BLaER1 treated with 17β-estradiol and CSF1 and Interleukin-3, amounts not matched to agents 10 nM and 100 nM (cell line): ENCODE measurements around the gene INSC.

Experiments used
- H3K27ac ChIP-seq, 11 experiments: shearing (Covaris generic); formaldehyde crosslinking; 2 replicates each; pipeline ENCODE4 v1.8.1; 2022
- H3K27me3 ChIP-seq, 11 experiments: shearing (Covaris generic); formaldehyde crosslinking; 2 replicates each; pipeline ENCODE4 v1.8.1; 2022
- H3K36me3 ChIP-seq, 11 experiments: shearing (Covaris generic); formaldehyde crosslinking; 2 replicates each; pipeline ENCODE4 v1.8.1; 2022
- H3K4me1 ChIP-seq, 10 experiments: shearing (Covaris generic); formaldehyde crosslinking; 2 replicates each; pipeline ENCODE4 v1.8.1; 2022
- H3K4me2 ChIP-seq, 11 experiments: shearing (Covaris generic); formaldehyde crosslinking; 2 replicates each; pipeline ENCODE4 v1.8.1; 2022
- H3K4me3 ChIP-seq, 10 experiments: shearing (Covaris generic); formaldehyde crosslinking; 2 replicates each; pipeline ENCODE4 v1.8.1; 2022
- H3K9ac ChIP-seq, 11 experiments: shearing (Covaris generic); formaldehyde crosslinking; 2 replicates each; pipeline ENCODE4 v1.8.1; 2022
- H3K9me3 ChIP-seq, 11 experiments: shearing (Covaris generic); formaldehyde crosslinking; replicated peaks in 1 of 11; 2 replicates each; pipeline ENCODE4 v1.8.1; 2022
- H4K20me1 ChIP-seq, 11 experiments: shearing (Covaris generic); formaldehyde crosslinking; 2 replicates each; pipeline ENCODE4 v1.8.1; 2022
- Cebpa-rat ChIP-seq, 11 experiments: shearing (Covaris generic); IDR thresholded peaks; 2 replicates each; pipeline ENCODE4 v1.8.1; 2022

The INSC gene

DNA sequence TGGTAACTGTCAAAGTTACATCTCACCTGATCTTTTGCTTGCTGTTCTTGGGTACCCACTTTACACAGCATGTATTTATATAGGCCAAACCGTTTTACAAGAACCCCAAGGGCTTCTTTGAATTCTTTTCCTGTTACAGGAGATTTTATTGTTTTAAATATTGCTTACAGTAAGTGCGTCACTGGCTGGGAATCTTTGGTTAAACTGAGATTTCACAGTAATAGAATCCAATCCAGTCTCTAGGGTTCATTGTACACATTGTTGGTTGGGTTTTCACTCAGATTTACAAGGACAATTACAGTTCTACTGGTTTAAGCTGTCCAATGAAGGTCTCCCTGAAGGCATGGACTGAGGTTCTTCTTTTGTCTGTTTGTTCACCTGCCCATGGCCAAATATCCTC lies 171.7 kb downstream of the INSC start:
- TF ChIP-seq Cebpa-rat (IDR thresholded peaks at IDR 0.05): no peak

DNA sequence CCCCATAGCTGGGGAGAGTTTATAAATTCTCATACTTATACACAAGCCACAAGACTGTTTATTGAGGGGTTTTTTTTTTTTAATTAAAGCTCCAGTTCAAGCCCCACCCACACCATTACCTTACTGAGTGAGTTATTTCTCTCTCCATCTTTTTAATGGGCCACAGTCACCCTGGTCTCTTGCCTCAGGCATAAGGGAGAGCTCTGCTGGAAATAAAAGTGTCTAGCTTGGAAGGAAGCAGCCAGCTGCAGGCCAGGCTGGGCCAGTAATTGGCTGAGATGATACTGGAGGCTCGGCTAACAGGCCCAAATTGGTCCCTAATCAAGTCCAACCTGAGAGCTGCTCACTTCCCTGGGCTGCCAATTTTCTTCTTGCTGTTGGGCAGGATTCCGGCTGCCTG lies 174.1 kb downstream of the INSC start:
- no peak overlapping the region for H3K27ac ChIP-seq
- H3K9me3 ChIP-seq: no peaks in the 10 kb centered on the region
- H3K4me3 ChIP-seq: no peak overlapping the region
- no peaks in the 10 kb centered on the region for H3K27me3 ChIP-seq
- no peak for TF ChIP-seq Cebpa-rat (IDR thresholded peaks at IDR 0.05)
- H3K36me3 ChIP-seq: no peaks in the 10 kb centered on the region
- H3K4me1 ChIP-seq: no peaks in the 10 kb centered on the region
- no peak overlapping the region for H3K4me2 ChIP-seq
- no peak overlapping the region for H3K9ac ChIP-seq
- no peaks in the 10 kb centered on the region for H4K20me1 ChIP-seq

More for the DNA sequence above, 171.7 kb downstream of the INSC start:
- H3K4me3 ChIP-seq: no peak overlapping the region
- no peaks in the 10 kb centered on the region for H3K4me1 ChIP-seq
- H3K36me3 ChIP-seq: no peaks in the 10 kb centered on the region
- no peaks in the 10 kb centered on the region for H3K9me3 ChIP-seq
- H4K20me1 ChIP-seq: no peaks in the 10 kb centered on the region
- no peak overlapping the region for H3K4me2 ChIP-seq
- H3K27ac ChIP-seq: no peak overlapping the region
- no peaks in the 10 kb centered on the region for H3K27me3 ChIP-seq
- no peak overlapping the region for H3K9ac ChIP-seq

DNA sequence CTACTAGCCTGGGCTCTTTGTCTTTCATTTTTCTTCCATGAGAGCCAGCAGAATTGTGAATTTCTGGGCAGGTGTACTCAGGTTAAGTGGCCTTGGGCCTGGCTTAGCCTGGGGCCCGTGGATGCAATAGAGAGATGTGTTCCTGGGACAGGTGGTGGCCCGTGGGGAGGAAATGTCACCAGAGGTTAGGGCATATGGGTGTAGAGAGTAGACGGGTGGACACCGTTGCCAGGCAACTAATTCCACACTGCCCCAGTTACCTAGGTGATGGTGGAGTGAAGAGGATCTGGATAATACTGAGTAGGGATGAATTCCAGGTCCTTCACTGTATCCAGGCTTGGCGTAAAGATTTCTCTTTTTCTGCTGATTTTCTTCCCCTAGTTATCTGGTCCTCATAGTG lies 175.0 kb downstream of the INSC start:
- Histone ChIP-seq H3K4me1 (no peaks in the 10 kb centered on the region), H3K9me3 (no peaks in the 10 kb centered on the region), H3K36me3 (no peaks in the 10 kb centered on the region), H3K4me2 (no peak overlapping the region), H3K4me3 (no peak overlapping the region), H3K27ac (no peak overlapping the region), H3K27me3 (no peaks in the 10 kb centered on the region), H4K20me1 (no peaks in the 10 kb centered on the region), H3K9ac (no peak overlapping the region)
- TF ChIP-seq Cebpa-rat (IDR thresholded peaks at IDR 0.05): no peak

DNA sequence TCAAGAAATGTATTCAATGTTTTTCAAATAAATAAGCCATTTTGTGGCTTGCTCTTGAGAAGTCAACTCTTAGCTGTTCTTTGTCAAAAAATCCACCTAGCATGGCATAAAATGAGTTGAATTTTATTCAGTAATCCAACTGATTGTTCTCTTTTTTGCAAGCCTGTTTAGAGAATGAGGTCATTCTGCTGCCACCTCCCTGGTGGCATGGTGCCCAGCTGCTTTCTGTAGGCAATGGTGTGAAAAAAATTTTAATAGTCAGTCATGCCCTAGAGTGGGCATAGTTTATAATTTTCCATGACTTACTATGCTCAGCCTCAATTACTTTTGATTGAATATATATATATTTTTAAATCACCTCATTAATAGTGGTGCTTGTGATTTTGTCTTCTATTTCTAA lies 177.2 kb downstream of the INSC start:
- no peak overlapping the region for H3K4me3 ChIP-seq
- no peaks in the 10 kb centered on the region for H3K36me3 ChIP-seq
- no peaks in the 10 kb centered on the region for H3K9me3 ChIP-seq
- no peak overlapping the region for H3K9ac ChIP-seq
- no peak overlapping the region for H3K4me2 ChIP-seq
- no peaks in the 10 kb centered on the region for H4K20me1 ChIP-seq
- TF ChIP-seq Cebpa-rat (IDR thresholded peaks at IDR 0.05): no peak
- H3K27me3 ChIP-seq: no peaks in the 10 kb centered on the region
- H3K27ac ChIP-seq: no peak overlapping the region
- no peaks in the 10 kb centered on the region for H3K4me1 ChIP-seq

DNA sequence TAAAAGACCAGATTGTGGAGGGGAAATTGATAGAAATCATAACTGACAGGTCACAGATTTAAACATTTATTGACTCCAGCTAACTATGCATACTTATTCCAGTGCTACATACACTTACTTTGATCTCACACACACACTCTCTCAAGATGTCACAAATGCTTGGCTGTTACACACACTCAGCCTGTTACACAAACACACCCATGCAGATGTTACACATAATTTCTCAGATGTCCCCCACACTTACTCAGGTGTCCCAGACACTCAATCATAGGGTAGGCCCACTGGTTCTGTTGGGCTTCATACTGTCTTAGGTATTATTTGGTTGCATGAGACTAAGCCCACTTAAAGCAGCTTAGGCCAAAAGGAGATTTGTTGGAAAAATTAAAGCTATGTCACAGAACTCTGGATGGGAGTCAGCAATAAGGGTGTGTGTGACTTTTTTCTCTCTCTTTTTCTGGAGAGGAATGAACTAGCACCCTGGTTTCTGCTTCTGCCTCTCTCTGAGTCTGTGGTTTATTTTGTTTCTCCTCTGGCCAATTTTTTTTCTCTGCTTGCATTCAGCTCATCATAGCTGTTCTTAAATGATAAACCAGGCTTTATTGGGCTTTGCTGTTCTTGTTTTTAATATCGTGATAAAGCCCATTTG lies 179.4 kb downstream of the INSC start:
- TF ChIP-seq Cebpa-rat (IDR thresholded peaks at IDR 0.05): no peak
- H4K20me1 ChIP-seq: no peaks in the 10 kb centered on the region
- H3K9ac ChIP-seq: no peak overlapping the region
- H3K9me3 ChIP-seq: no peaks in the 10 kb centered on the region
- H3K27me3 ChIP-seq: no peaks in the 10 kb centered on the region
- H3K27ac ChIP-seq: no peak overlapping the region
- H3K4me1 ChIP-seq: no peaks in the 10 kb centered on the region
- no peak overlapping the region for H3K4me2 ChIP-seq
- H3K4me3 ChIP-seq: no peak overlapping the region
- no peaks in the 10 kb centered on the region for H3K36me3 ChIP-seq

DNA sequence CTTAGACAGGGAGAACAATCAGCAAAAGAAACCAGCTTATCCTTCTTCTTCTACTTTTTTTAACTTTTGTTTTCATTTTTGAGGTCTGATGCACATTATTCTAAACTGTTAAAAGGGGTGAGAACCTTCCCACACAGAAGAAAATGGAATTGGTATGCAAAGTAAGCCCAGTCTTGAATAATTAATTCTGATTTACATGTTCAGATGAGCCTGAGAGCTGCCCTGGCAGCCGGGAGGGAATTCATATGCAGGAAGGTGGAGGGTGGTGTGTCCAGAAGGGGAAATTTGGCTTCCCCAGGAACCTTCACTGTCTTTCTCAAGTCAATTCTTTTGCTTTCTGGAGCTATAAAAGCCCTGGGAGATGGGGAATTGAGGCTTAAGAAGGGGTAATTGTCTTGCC lies 181.0 kb downstream of the INSC start:
- Histone ChIP-seq H3K9ac (no peak overlapping the region), H3K27ac (no peak overlapping the region), H3K27me3 (no peaks in the 10 kb centered on the region), H3K4me1 (no peaks in the 10 kb centered on the region), H3K4me2 (no peak overlapping the region), H4K20me1 (no peaks in the 10 kb centered on the region), H3K9me3 (no peaks in the 10 kb centered on the region), H3K36me3 (no peaks in the 10 kb centered on the region), H3K4me3 (no peak overlapping the region)
- TF ChIP-seq Cebpa-rat (IDR thresholded peaks at IDR 0.05): no peak
